Fibroblast of skin of scalp (primary cell): Measurements from ENCODE around the gene GPATCH3.
"Not testable (repeated sequence)": the region's sequence is repeated elsewhere in the genome, so short reads cannot be mapped to it uniquely, and the experiment has no call there.

ENCODE experiments used
- DNase-seq: peaks from one replicate; pipeline ENCODE4 v3.0.0-alpha.2; 2013

GPATCH3 gene

GRCh38 chr1:26862781-26863684 is 37.2 kb downstream of the GPATCH3 start, which contains the start of gene SFN:
Gene SFN, plus strand, starts transcription at chr1:26863149. Its CDS starts 64 bp downstream, at chr1:26863213.
- DNase-seq, result peak; percentile 3

GRCh38 chr1:26861889-26862378 is 38.3 kb downstream of the GPATCH3 start:
- DNase-seq, result peak; percentile 38

GRCh38 chr1:26861286-26861701 is 39.0 kb downstream of the GPATCH3 start:
- peak; percentile 64 for DNase-seq

GRCh38 chr1:26858891-26859640 is 41.2 kb downstream of the GPATCH3 start:
- DNase-seq, result no peak

GRCh38 chr1:26858160-26858559 is 42.1 kb downstream of the GPATCH3 start:
- no peak for DNase-seq

GRCh38 chr1:26857473-26858060 is 42.7 kb downstream of the GPATCH3 start:
- DNase-seq, result no peak

GRCh38 chr1:26856604-26857469 is 43.4 kb downstream of the GPATCH3 start:
- no peak for DNase-seq

GRCh38 chr1:26856181-26856580 is 44.1 kb downstream of the GPATCH3 start:
- DNase-seq, result no peak

- DNase-seq, result no peak
Observed at GRCh38 chr1:26855636-26856035, 44.6 kb downstream of the GPATCH3 start.

GRCh38 chr1:26854906-26855305 is 45.4 kb downstream of the GPATCH3 start:
- no peak for DNase-seq

GRCh38 chr1:26853600-26853999 is 46.7 kb downstream of the GPATCH3 start:
- no peak for DNase-seq

GRCh38 chr1:26853156-26853555 is 47.1 kb downstream of the GPATCH3 start:
- peak; percentile 87 for DNase-seq

- DNase-seq, result no peak
Observed at GRCh38 chr1:26852701-26853100, 47.6 kb downstream of the GPATCH3 start.

- no peak for DNase-seq
Observed at GRCh38 chr1:26851106-26851684, 49.1 kb downstream of the GPATCH3 start.

GRCh38 chr1:26848941-26849774 is 51.1 kb downstream of the GPATCH3 start:
- peak; percentile 54 for DNase-seq

- DNase-seq, result no peak
Observed at GRCh38 chr1:26848499-26848898, 51.8 kb downstream of the GPATCH3 start.

- DNase-seq, result not testable (repeated sequence)
Observed at GRCh38 chr1:26847826-26848225, 52.4 kb downstream of the GPATCH3 start.

GRCh38 chr1:26844424-26845196 is 55.7 kb downstream of the GPATCH3 start:
- no peak for DNase-seq
